GM18507 (cell line): Measurements from ENCODE around the gene FGF18.

Source experiments
- DNase-seq: peaks from one replicate; pipeline ENCODE4 v3.0.0; 2011; ENCODE audit warnings: low read depth; ENCODE audit not compliant: insufficient read length; ENCODE audit errors: extremely low spot score
- FAIRE-seq: peaks from 2 replicates; lab custom pipeline; 2011; peaks lifted over from hg19 to GRCh38; lab: Jason Lieb, UNC

The FGF18 gene

DNA sequence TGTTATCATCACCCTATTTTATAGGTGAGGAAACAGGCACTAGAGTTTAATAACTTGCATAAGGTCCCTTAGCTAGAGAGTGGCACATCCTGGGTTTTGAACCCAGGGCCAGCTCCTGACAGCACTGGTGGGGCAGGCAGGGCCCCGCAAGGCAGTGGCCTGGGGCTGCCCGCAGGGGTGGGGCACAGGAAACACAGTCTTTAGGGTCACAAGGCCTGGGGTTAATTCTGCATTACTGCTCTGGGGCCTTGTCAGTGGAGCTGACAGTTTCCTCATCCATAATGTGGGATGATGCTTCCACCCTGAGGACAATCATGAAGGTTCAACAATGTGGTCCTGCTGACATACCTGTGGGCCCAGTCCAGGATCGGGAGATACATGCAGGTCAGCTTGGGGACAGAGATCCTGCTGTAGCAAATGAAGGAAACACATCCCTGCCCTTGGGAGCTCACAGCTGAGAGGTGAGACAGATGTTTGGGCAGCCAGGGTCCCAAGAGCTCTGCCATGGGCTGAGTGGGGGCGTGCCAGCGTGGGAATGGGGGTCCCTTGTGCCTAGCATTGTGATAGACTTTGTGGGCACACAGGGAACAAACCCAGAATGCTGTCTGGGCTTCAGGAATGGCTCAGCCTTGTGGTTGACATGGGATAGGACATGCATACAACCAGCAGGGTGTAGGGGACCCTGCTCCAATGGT is 14.7 kb downstream of the FGF18 start:
- DNase-seq, result no peak
- FAIRE-seq, result no peak

GRCh38 chr5:171434874-171435273 is 15.4 kb downstream of the FGF18 start:
- FAIRE-seq (no peak), DNase-seq (no peak)

- DNase-seq (no peak), FAIRE-seq (no peak)
Observed at GRCh38 chr5:171435908-171436307, 16.5 kb downstream of the FGF18 start.

- FAIRE-seq (no peak), DNase-seq (no peak)
Observed at GRCh38 chr5:171436804-171437285, 17.4 kb downstream of the FGF18 start.

- FAIRE-seq, result no peak
Observed at GRCh38 chr5:171437286-171437821, 17.9 kb downstream of the FGF18 start.

DNA sequence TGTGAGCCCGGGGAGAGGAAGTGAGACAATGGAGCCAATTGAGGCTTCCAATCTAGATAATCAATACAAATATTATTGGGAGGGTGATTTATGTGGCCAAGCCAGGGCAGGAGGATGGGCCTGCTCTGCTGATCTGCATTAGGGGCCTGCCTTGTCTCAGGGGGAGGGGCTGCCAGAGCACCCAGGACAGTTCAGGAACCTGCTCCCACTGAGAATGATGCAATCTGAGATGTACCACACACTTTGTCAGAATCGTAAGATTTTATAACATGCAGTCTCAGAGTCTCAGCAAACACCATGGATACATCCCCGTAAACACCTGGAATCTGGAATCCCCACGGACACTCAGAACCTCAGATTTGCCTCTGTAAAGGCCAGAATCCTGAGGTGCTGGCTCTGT is 19.3 kb downstream of the FGF18 start:
- no peak for FAIRE-seq
- no peak for DNase-seq

More at GRCh38 chr5:171437286-171437821, 17.9 kb downstream of the FGF18 start:
- no peak for DNase-seq

DNA sequence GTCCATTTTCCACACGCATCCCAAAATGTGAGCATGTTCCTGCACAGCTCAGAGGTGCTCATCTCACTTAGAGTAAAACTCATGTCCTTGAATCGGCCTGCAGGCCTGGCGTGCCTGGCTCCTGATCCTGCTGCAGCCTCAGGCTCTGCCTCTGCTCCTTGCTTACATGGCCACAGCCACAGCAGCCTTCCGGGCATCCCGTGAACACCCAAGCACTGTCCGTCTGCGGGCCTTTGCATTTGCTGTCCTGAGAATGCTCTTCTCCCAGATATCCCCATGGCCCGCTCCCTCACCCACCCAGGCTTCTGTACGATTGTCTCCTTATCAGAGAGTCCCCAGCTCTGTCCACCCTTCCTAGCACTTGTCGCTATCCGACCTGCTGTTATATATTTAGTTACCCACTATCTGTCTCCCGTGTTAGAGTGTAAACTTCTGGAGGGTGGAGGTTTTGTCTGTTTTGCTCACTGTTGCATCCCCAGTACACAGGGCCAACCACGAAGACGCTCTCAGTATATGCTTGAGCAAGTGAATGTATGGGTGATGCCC is 21.9 kb downstream of the FGF18 start:
- DNase-seq (no peak), FAIRE-seq (no peak)

- FAIRE-seq (no peak), DNase-seq (no peak)
Observed at GRCh38 chr5:171442287-171443042, 23.0 kb downstream of the FGF18 start.

DNA sequence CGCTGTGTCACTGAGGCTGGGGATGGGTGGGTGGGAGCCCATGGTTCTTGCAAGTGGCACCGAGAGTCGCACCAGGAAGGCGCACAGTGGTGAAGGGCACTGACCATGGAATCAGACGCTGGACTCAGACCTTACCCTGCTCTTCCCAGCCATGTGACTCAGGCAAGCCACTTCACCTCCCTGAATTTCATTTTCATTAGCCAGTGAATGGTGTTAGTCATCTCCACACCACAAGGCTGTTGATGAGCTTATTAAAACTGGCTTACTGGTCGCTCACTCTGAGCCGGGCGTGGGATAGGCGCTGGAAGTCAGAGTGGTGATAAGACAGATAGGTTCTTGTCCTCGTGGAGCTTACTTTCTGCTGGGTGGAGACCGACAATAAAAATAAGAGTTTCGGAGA is 25.1 kb downstream of the FGF18 start:
- DNase-seq (no peak), FAIRE-seq (no peak)

DNA sequence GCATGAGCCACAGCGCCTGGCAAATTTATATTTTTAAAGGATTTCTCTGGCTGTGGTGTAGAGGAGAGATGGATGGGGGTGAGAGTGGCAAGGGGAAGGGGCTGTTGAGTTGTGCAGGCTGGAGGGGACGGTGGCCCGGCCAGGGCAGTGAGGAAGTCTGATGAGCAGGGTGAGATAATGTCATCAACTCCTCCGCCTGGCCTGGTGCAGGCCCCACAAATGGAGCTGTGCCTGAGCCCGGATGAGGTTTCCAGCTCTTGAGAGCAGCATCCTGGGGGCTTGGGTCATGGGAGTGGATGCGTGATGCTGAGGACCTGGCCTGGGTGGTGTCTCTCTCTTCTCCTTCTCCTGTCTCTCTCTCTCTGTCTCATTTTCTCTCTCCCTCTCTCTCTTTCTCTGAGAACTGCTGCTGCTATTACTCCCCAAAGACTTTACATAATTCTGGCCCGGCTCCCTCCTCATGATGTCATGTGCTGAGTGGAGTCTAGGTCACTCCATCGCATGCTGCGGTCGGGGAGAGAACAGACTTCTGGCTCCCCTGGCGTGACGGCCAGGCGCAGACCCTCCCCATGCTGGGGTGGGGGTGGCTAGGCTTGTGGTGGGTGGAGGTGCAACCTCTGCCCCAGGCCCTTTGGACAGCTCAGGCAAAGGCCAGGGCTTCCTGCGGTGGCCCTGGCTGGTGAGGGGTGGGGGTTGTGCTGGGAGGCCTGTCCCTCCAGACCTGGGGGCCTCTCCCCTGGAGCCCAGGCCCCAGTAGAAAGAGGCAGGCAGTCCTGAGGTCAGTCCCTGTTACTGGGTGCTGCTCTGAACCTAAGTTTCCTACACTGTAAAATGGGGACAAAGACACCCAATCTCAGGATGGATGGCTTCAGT is 26.4 kb downstream of the FGF18 start:
- FAIRE-seq (no peak), DNase-seq (no peak)

GRCh38 chr5:171447226-171447625 is 27.8 kb downstream of the FGF18 start:
- DNase-seq, result no peak
- no peak for FAIRE-seq

- DNase-seq (no peak), FAIRE-seq (no peak)
Observed at GRCh38 chr5:171449426-171449825, 30.0 kb downstream of the FGF18 start.

DNA sequence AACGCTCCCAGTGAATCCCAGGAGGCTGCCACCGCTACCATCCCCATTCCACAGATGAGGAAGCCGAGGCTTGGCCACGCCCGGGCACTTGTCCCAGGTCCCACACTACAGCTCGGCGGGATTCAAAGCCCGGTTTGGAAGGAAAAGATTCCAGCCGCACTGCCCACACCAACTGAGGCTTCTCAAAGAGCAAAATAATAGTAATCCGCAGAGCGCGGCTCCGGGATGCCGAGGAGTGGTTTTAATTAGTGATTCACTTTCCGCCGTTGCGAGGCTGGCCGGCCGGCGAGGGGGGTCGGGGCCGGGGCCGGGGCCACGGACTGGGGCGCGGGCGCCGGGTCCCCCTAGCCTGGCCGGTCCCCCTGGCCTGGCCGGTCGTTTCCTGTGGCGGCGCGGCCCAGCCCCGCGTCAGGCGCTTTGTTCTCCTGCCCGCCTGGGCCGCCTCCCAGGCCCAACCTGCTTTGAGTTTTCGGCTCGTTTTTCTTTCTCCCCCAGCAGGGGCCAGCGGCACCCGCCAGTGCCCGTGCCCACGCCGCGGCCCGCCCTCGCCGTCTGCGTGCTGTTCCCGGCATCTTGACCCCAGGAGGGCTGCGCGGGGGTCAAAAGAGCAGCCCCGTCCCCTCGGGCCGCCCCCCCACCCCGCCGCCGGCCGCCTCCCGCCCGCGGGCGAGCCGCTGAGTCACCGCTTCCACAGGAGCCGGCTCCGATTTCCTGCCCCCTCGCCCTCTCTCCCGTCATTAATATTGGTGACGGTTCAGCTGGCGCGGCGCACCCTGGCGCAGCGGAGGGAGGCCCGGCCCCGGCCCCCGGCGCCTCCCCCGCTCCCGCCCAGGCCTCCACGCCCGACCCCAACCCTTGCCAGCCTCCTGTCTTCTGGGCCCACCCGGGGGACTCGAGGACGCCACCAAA is 31.2 kb downstream of the FGF18 start:
- FAIRE-seq (no peak), DNase-seq (no peak)

GRCh38 chr5:171451421-171451820 is 32.0 kb downstream of the FGF18 start:
- FAIRE-seq, result no peak
- DNase-seq, result no peak

- FAIRE-seq (no peak), DNase-seq (no peak)
Observed at GRCh38 chr5:171453056-171453725, 33.7 kb downstream of the FGF18 start.

DNA sequence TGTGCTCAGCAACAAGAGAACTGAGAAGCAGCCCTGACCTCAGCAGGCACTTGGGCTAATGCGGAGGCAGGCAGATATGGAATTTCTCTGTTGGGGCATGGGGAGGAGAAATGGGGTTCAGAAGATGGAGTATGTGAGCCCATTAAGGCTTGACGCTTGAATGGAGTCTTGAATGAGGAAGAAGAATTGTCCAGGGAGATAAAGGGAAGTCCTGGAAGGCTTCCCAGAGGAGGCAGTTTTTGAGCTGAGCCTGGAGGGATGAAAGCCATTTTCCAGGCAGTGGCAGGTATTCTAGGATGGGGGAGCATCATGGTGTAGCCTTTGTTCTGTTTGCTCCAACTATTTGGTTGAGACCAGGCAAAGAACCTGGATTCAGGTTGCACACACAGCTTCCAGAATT is 34.5 kb downstream of the FGF18 start:
- DNase-seq, result no peak
- FAIRE-seq, result no peak

DNA sequence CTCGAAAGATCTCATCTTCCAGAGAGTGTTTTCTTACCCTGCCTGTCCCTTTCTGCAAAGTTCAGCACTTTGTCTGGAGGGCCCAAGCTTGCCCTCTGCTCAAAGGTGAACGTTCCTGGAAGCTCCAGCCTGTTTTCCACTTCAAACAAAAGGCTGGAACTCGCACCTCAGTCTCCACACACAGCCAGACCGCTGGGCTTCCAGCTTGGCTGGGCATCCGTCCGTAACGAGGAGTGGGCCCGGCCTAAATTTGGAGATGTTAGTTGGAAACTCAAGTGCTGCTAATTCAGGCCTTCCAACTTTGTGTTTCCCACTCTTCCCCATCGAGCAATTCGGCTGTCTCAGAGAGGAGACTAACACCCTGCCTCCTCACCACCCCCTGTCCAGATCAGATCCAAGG is 35.1 kb downstream of the FGF18 start:
- DNase-seq, result no peak
- no peak for FAIRE-seq

GRCh38 chr5:171455522-171455921 is 36.1 kb downstream of the FGF18 start:
- FAIRE-seq, result no peak
- DNase-seq, result no peak
